ENCODE measurements around the gene WDR41. TPM values are rescaled to one million over a fixed set of nuclear protein-coding genes. Genes with fewer than 3 reads are reported as not detected.
"Not testable (repeated sequence)": the region's sequence is repeated elsewhere in the genome, so short reads cannot be mapped to it uniquely, and the experiment has no call there.

WDR41 gene
- total RNA-seq, 2 donors from 2014 or later = 13.3 to 14.5 TPM

DNA sequence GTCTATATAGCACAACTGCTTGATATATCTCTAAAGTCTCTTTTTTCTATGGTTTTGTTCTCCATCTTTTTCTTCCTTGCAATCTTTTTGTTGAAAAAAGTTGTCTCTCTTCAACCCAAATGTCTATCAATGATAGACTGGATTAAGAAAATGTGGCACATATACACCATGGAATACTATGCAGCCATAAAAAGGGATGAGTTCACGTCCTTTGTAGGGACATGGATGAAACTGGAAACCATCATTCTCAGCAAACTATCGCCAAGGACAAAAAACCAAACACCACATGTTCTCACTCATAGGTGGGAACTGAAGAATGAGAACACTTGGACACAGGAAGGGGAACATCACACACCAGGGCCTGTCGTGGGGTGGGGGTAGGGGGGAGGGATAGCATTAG is 23.2 kb downstream of the WDR41 start:
- not testable (repeated sequence) for H3K36me3 Mint-ChIP-seq (ENCODE audit: low read depth); ATAC-seq (replicated peaks); H3K27me3 Mint-ChIP-seq; H3K27ac Mint-ChIP-seq; H3K4me3 Mint-ChIP-seq; H3K4me1 Mint-ChIP-seq
- peaks cover 12% of the 10 kb centered on the region for H3K9me3 Mint-ChIP-seq

DNA sequence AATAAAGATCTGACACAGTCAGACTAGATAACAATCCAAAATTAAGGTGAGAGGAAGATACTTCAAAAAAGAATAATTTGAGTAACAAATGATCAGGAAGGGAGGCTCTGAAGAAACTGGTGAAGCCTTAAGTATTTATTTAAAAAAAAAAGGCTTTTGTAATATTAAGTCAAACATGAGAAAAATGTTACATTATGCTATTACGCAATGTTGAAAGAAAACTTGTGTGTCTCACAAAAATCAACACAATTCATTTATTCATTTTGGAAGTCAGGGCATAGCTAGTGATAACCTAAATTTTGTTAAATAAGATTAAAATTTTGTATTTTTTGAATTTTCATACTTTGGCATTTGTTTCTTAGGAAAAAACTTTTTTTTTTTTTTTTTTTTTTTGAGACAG is 28.2 kb downstream of the WDR41 start:
- no peak overlapping the region for H3K27ac Mint-ChIP-seq
- ATAC-seq (replicated peaks) = no peak
- no peak overlapping the region for H3K4me3 Mint-ChIP-seq
- H3K9me3 Mint-ChIP-seq = no peaks in the 10 kb centered on the region
- peaks cover 4% of the 10 kb centered on the region for H3K4me1 Mint-ChIP-seq
- H3K36me3 Mint-ChIP-seq (ENCODE audit: low read depth) = no peaks in the 10 kb centered on the region
- H3K27me3 Mint-ChIP-seq = no peaks in the 10 kb centered on the region

DNA sequence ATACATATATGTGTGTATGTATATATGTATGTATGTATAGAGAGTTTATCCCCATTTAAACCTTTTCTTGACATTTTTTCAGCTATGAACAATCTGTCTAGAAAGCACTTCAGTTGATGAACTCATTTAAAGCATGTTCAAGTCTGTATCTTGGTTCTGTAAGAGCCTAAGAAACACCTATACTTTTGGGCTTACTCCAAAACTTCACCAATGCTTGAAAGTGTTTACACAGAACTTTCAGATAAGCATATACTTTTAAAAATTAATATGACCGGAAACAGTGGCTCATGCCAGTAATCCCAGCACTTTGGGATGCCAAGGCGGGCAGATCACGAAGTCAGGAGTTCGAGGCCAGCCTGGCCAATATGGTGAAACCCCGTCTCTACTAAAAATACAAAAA is 30.8 kb downstream of the WDR41 start:
- peaks cover 4% of the 10 kb centered on the region for H3K4me1 Mint-ChIP-seq
- no peaks in the 10 kb centered on the region for H3K9me3 Mint-ChIP-seq
- no peaks in the 10 kb centered on the region for H3K36me3 Mint-ChIP-seq (ENCODE audit: low read depth)
- no peak overlapping the region for H3K27ac Mint-ChIP-seq
- no peak for ATAC-seq (replicated peaks)
- H3K4me3 Mint-ChIP-seq = no peak overlapping the region
- H3K27me3 Mint-ChIP-seq = no peaks in the 10 kb centered on the region

DNA sequence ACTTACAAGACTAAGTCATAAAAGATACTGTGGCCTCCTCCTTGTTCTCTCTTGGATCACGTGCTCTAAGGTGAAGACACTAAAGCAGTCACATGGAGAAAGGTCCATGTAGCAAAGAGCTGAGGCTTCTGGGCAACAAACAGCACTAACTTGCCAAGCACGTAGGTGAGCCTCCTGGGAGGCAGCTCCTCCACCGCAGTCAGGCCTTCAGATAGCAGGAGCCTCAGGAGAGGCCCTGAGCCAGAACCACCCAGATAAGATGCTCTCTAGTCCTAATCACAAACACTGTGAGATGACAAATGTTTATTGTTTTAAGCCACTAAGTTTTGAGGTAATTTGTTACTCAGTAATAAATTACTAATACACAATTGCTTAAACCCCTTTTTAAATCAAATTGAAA is 38.0 kb downstream of the WDR41 start:
- ATAC-seq (replicated peaks) = no peak

DNA sequence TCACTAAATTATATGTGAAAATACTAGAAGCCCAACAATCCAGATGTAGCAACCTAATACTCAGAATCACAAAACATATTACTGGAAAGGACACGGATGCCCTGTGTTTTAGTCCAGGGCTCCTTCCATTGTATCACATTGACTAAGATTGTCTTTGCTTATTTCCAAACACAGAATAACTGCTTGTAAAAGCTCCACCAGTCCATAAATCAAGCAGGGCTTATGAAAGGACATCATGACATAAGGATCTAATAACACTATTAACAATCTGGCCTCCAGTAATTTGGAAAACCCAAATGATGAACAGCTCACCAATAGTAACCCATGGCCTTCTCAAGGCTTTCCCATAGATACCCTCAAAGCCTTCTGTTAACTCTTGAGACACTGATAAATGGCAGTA is 39.8 kb downstream of the WDR41 start:
- Mint-ChIP-seq H3K4me1 (no peaks in the 10 kb centered on the region), H3K27ac (no peak overlapping the region), H3K36me3 (ENCODE audit: low read depth) (peaks cover 13% of the 10 kb centered on the region), H3K27me3 (no peaks in the 10 kb centered on the region), H3K9me3 (no peaks in the 10 kb centered on the region), H3K4me3 (no peak overlapping the region)
- ATAC-seq (replicated peaks) = no peak

More for the DNA sequence above, 38.0 kb downstream of the WDR41 start:
- Mint-ChIP-seq H3K4me3 (no peak overlapping the region), H3K4me1 (no peaks in the 10 kb centered on the region), H3K36me3 (ENCODE audit: low read depth) (peaks cover 8% of the 10 kb centered on the region), H3K27me3 (no peaks in the 10 kb centered on the region), H3K9me3 (no peaks in the 10 kb centered on the region), H3K27ac (no peak overlapping the region)

DNA sequence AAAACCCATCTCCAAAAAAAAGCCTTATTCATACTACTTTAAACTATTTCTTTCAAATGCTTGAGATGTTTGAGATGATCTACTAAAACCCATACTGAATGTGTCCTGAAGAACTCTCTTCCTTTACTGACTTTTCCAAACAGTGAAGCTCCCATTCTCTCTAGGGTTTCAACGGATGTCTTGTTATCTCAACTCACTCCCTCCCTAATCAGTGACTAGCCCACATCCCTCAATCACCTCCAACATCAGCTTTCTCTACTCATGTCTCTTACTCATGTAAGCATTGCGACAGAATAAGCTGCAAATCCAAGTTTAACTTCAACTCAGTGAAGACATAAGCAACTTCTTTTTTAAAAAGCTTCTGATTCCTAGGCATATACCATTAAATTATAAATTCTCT is 42.1 kb downstream of the WDR41 start:
- H3K27me3 Mint-ChIP-seq = no peaks in the 10 kb centered on the region
- H3K4me1 Mint-ChIP-seq = no peaks in the 10 kb centered on the region
- no peak for ATAC-seq (replicated peaks)
- H3K9me3 Mint-ChIP-seq = no peaks in the 10 kb centered on the region
- no peak overlapping the region for H3K27ac Mint-ChIP-seq
- H3K4me3 Mint-ChIP-seq = no peak overlapping the region
- H3K36me3 Mint-ChIP-seq (ENCODE audit: low read depth) = peaks cover 27% of the 10 kb centered on the region

DNA sequence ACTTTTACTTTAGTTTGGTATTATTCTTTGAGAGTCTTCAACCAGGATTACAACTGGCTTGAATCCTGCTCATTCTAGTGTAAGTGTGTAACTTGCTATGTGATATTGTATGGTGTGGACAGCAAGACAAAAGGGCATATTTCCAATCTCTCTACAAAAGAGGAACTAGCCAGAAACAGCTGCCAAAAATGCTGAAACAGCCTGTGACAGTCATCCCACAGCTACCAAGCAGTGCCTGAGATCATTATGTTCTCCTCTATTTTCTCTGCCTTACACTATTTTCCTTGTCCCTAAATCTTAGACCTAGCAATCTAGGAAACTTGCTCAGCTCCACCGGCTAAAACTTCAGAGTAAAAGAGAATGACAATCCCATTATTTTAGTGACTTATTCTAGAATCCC is 42.8 kb downstream of the WDR41 start:
- H3K27me3 Mint-ChIP-seq = no peaks in the 10 kb centered on the region
- no peaks in the 10 kb centered on the region for H3K9me3 Mint-ChIP-seq
- no peak for ATAC-seq (replicated peaks)
- H3K36me3 Mint-ChIP-seq (ENCODE audit: low read depth) = peaks cover 34% of the 10 kb centered on the region
- no peak overlapping the region for H3K27ac Mint-ChIP-seq
- H3K4me3 Mint-ChIP-seq = no peak overlapping the region
- no peaks in the 10 kb centered on the region for H3K4me1 Mint-ChIP-seq

DNA sequence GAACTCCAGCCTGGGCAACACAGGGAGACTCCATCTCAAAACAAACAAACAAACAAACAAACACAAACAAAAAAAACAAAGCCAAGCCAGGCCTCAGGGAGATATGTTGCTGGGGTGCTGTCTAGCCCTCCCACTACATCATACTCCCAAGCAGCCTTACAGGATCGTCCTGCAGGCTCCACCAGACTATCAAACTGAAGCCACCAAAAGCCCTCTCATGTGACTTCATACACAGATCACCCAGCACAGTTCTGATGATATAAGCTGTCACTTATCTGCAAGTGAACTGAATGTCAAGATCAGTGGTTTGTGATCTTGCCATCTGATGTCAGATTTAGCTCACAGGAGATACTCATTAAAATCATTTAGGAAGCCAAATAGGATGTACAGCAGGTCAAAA is 43.3 kb downstream of the WDR41 start:
- no peaks in the 10 kb centered on the region for H3K9me3 Mint-ChIP-seq
- no peak for ATAC-seq (replicated peaks)
- no peaks in the 10 kb centered on the region for H3K27me3 Mint-ChIP-seq
- H3K4me3 Mint-ChIP-seq = no peak overlapping the region
- H3K4me1 Mint-ChIP-seq = no peaks in the 10 kb centered on the region
- no peak overlapping the region for H3K27ac Mint-ChIP-seq
- H3K36me3 Mint-ChIP-seq (ENCODE audit: low read depth) = peaks cover 36% of the 10 kb centered on the region

DNA sequence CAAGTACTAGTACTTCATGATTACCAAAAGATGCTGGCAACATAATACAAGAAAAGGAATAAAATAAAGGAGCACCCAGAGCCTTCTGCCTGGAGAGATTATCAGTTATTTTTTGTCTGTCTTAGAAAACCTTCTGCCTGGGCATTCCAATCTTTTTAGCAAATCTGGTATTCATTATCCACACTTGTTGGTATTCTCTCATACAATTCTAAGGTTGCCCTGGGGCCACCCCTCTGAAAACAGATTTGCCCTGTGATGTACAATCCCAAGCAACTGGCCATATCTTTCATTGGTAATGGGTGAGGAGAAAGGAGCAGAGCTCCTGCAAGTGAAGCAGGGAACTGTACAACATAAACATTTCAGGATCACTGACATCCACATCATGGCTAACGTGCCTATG is 47.8 kb downstream of the WDR41 start:
- Mint-ChIP-seq H3K4me1 (no peaks in the 10 kb centered on the region), H3K36me3 (ENCODE audit: low read depth) (peaks cover 37% of the 10 kb centered on the region), H3K27me3 (no peaks in the 10 kb centered on the region), H3K27ac (no peak overlapping the region), H3K9me3 (no peaks in the 10 kb centered on the region), H3K4me3 (no peak overlapping the region)
- no peak for ATAC-seq (replicated peaks)

DNA sequence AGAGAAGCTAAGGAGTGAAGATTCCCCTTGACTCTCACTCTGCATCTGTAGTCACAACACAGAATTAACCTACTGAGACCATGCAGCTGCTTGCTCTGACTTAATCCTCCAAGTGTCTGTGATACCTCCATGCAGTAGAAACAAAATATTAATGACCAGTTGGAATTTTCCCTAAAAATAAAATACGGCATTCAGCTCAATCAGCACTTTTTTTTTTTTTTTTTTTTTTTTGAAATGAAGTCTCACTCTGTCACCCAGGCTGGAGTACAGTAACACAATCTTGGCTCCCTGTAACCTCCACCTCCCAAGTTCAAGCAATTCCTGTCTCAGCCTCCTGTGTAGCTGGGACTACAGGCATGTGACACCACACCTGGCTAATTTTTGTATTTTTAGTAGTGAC is 48.4 kb downstream of the WDR41 start:
- Mint-ChIP-seq H3K36me3 (ENCODE audit: low read depth) (peaks cover 35% of the 10 kb centered on the region), H3K9me3 (no peaks in the 10 kb centered on the region), H3K27me3 (no peaks in the 10 kb centered on the region), H3K4me3 (no peak overlapping the region), H3K4me1 (no peaks in the 10 kb centered on the region), H3K27ac (no peak overlapping the region)
- no peak for ATAC-seq (replicated peaks)

DNA sequence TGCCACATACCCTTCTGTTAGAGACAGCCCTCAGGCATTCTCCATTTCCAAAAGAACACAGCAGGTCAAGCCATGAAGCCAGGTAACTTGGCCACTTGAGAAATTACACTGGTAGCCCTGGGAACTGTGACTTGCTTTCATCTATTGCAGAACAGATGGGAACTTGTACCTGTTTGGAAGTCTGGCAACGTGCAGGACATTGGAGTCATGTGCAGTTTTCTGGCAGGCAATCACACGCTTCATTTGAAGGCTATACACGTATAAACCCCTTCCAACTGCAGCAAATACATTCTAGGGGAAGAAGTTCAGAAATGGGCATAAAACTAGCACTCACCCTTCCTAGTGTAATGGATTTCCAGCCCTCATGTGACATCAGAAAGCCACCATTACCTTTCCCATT is 54.0 kb downstream of the WDR41 start:
- H3K36me3 Mint-ChIP-seq (ENCODE audit: low read depth) = peaks cover 16% of the 10 kb centered on the region
- no peaks in the 10 kb centered on the region for H3K9me3 Mint-ChIP-seq
- no peaks in the 10 kb centered on the region for H3K27me3 Mint-ChIP-seq
- no peaks in the 10 kb centered on the region for H3K4me1 Mint-ChIP-seq
- no peak overlapping the region for H3K27ac Mint-ChIP-seq
- no peak for ATAC-seq (replicated peaks)
- H3K4me3 Mint-ChIP-seq = no peak overlapping the region

DNA sequence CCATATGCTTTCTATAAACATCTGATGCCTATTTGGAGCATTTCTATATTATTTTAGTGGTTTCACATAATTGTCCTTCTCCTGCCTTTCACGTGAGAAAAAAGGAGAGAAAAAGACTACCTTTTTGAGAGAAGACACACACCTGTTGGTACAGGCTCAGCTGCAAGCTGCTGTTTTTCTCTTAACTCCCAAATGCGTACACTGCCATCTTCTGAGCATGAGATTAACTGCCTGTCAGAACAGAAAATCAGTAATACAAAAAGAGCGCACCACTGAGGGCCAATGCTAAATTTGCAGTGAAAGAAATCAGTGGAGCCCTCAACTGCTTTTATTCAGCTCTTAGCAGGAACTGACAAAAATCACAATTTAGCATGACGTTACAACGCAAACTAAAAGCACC is 54.9 kb downstream of the WDR41 start:
- no peaks in the 10 kb centered on the region for H3K4me1 Mint-ChIP-seq
- no peak for ATAC-seq (replicated peaks)

DNA sequence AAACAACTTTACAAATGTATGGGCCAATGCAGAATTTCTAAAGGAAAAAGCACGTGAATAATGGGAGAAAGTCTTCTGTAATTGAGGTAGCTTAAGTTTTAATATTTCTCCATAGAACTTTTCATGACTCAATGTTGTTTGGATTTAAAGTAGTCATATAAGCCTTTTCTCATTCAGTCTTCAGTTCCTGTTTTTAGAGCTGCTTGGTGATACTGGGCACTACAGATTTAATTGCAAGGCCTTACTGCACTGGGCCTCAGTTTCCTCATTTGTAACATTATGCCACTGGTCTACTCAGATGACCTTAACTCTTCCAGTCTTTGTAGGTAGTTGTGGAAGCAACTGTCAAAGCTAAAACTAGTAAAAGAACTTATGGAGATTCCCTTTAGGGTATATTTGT is 60.4 kb downstream of the WDR41 start:
- no peaks in the 10 kb centered on the region for H3K27me3 Mint-ChIP-seq
- no peaks in the 10 kb centered on the region for H3K4me1 Mint-ChIP-seq
- no peak for ATAC-seq (replicated peaks)
- no peak overlapping the region for H3K4me3 Mint-ChIP-seq
- H3K9me3 Mint-ChIP-seq = no peaks in the 10 kb centered on the region
- no peak overlapping the region for H3K27ac Mint-ChIP-seq
- peaks cover 18% of the 10 kb centered on the region for H3K36me3 Mint-ChIP-seq (ENCODE audit: low read depth)

More for the DNA sequence above, 54.9 kb downstream of the WDR41 start:
- H3K36me3 Mint-ChIP-seq (ENCODE audit: low read depth) = peaks cover 25% of the 10 kb centered on the region
- H3K27me3 Mint-ChIP-seq = no peaks in the 10 kb centered on the region
- H3K9me3 Mint-ChIP-seq = no peaks in the 10 kb centered on the region
- H3K27ac Mint-ChIP-seq = no peak overlapping the region
- no peak overlapping the region for H3K4me3 Mint-ChIP-seq

DNA sequence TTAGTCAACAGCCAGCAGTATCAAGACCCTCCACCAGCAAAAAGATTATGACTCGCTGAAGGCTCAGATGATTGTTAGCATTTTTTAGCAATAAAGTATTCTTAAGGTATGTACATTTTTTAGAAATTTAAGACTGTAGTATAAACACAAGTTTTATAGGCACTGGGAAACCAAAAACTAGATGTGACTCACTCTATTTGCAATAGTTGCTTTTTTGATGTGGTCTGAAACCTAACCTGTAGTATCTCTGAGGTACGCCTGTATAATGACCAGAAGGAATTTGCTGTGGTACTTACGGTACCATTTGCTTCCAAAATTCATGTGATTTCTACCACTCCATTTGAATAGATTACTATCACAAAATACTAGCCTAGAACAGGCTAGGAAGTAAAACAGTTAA is 60.8 kb downstream of the WDR41 start:
- Mint-ChIP-seq H3K4me3 (no peak overlapping the region), H3K27ac (no peak overlapping the region), H3K36me3 (ENCODE audit: low read depth) (peaks cover 18% of the 10 kb centered on the region), H3K4me1 (no peaks in the 10 kb centered on the region), H3K9me3 (no peaks in the 10 kb centered on the region), H3K27me3 (no peaks in the 10 kb centered on the region)
- peak; percentile 32 for ATAC-seq (replicated peaks)

DNA sequence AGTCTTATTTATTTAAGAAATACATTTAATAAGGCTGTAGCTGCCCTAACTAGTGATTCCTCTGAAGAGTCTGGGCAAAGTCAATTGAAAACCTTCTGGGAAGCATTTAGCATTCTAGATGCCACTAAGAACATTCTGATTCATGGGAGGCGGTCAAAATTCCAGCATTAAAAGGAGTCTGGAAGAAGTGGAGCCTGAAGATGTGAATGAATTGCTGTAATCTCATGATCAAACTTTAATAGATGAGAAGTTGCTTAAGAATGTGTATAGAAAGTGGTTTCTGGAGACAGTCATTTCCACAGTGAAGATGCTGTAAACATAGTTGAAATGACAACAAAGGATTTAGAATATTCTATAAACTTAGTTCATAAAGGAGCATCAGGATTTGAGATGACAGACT is 61.4 kb downstream of the WDR41 start:
- Mint-ChIP-seq H3K4me3 (no peak overlapping the region), H3K27ac (no peak overlapping the region), H3K4me1 (no peaks in the 10 kb centered on the region), H3K36me3 (ENCODE audit: low read depth) (peaks cover 18% of the 10 kb centered on the region), H3K27me3 (no peaks in the 10 kb centered on the region), H3K9me3 (no peaks in the 10 kb centered on the region)
- no peak for ATAC-seq (replicated peaks)

DNA sequence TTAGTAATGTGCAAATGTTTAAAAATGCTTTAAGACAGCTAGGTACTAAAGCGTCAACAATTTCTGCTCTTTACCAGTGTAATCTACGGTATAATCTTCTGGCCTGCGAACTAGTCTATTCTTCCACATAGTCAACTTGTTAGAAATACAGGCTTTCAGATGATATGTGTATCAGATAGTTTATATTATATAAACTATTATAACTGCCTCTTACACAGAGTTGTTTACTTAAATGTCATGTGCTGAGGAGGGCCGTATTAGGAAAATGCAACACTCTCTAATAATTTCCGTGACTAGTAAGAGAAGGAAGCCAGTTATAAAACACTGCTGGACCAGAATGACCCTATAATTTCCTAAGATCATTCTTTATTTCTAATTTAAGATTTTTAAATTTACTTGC is 63.6 kb downstream of the WDR41 start:
- ATAC-seq (replicated peaks) = no peak
- Mint-ChIP-seq H3K27me3 (no peaks in the 10 kb centered on the region), H3K9me3 (no peaks in the 10 kb centered on the region), H3K4me3 (no peak overlapping the region), H3K36me3 (ENCODE audit: low read depth) (peaks cover 13% of the 10 kb centered on the region), H3K4me1 (no peaks in the 10 kb centered on the region), H3K27ac (no peak overlapping the region)

All from activated T-helper 17 cell treated with anti-CD3 and anti-CD28 coated beads, Interleukin-2, amount 50 U/mL, for 72 hours (primary cell).